Neuron (in vitro differentiated cells): ENCODE measurements around the gene TARS2.

Source experiments
- H2AFZ ChIP-seq: one replicate; pipeline ENCODE4 v1.6.1; 2013; ENCODE audit warnings: low read depth, mild to moderate bottlenecking, inconsistent platforms, low read length, moderate library complexity
- H3K27me3 ChIP-seq: one replicate; pipeline ENCODE4 v1.6.1; 2013; ENCODE audit warnings: low read length; ENCODE audit not compliant: insufficient read depth
- H3K36me3 ChIP-seq: one replicate; pipeline ENCODE4 v1.6.1; 2013; ENCODE audit warnings: low read length; ENCODE audit not compliant: insufficient read depth
- H3K4me1 ChIP-seq: one replicate; pipeline ENCODE4 v1.6.1; 2013; ENCODE audit warnings: low read length; ENCODE audit not compliant: insufficient read depth
- H3K4me3 ChIP-seq: 2 replicates; pipeline ENCODE4 v1.5.1; 2013; ENCODE audit warnings: mild to moderate bottlenecking, low read length, moderate library complexity
- H3K9me3 ChIP-seq: one replicate; pipeline ENCODE4 v1.6.1; 2013; ENCODE audit warnings: low read length

TARS2 gene

DNA sequence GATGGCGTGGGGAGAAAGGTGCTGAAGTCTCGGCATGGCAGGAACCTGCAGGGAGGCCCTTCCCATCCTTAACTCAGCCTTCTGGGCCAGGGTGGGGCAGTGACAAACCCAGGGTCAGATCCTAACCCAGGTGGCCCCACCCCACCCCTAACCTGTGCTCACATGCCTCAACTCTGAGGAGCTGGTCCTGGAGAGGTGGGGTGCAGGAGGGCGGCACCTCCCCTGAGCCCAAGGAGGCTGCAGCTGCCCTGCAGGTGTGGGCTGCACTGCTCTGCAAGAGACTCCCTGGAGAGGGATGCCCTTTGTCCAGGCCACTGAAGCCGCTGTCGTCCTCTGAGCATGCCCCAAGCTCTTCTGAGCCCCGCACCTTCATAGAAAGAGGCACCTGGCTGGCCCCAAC lies 46.8 kb downstream of the TARS2 start:
- H2AFZ ChIP-seq: no peak overlapping the region
- H3K4me1 ChIP-seq: peaks cover 9% of the 10 kb centered on the region
- no peaks in the 10 kb centered on the region for H3K27me3 ChIP-seq
- no peak overlapping the region for H3K4me3 ChIP-seq
- no peaks in the 10 kb centered on the region for H3K36me3 ChIP-seq
- no peaks in the 10 kb centered on the region for H3K9me3 ChIP-seq

DNA sequence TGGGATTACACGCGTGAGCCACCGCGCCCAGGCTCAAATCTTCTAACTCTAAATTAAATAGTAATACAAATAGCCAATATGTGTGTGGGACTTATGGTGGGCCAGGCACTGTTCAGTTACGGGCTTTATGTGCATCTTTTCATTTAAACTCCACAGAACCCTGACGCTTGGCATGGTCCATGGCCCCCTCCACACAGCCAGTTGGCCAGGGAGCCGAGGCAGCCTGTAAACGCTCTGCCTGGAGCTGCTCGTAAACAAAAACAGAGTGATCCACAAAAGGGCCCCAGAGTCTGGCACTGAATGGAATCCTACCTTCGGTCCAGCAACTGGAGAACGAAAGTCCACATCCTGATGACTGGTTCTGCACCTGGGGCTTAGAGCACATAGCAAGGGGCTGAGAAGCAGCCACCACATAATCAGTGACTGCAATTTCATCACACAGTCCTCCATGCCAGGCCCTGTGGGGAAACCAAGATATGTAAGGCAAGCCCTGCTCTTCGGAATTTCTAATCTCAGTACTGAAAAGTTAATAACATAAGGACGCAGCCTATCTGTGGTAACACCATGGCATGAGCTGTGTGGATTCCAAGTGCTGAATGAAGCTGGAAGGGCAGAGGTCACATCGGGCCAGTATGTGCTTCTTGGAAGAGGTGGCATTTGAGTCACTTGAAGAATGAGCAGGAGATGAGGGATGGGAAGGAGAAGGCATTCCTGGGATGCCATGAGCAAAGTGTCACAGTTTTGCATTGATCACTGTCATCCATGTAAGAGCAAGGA lies 48.5 kb downstream of the TARS2 start:
- no peak overlapping the region for H2AFZ ChIP-seq
- peaks cover 9% of the 10 kb centered on the region for H3K4me1 ChIP-seq
- H3K4me3 ChIP-seq: no peak overlapping the region
- no peaks in the 10 kb centered on the region for H3K27me3 ChIP-seq
- no peaks in the 10 kb centered on the region for H3K9me3 ChIP-seq
- H3K36me3 ChIP-seq: no peaks in the 10 kb centered on the region

DNA sequence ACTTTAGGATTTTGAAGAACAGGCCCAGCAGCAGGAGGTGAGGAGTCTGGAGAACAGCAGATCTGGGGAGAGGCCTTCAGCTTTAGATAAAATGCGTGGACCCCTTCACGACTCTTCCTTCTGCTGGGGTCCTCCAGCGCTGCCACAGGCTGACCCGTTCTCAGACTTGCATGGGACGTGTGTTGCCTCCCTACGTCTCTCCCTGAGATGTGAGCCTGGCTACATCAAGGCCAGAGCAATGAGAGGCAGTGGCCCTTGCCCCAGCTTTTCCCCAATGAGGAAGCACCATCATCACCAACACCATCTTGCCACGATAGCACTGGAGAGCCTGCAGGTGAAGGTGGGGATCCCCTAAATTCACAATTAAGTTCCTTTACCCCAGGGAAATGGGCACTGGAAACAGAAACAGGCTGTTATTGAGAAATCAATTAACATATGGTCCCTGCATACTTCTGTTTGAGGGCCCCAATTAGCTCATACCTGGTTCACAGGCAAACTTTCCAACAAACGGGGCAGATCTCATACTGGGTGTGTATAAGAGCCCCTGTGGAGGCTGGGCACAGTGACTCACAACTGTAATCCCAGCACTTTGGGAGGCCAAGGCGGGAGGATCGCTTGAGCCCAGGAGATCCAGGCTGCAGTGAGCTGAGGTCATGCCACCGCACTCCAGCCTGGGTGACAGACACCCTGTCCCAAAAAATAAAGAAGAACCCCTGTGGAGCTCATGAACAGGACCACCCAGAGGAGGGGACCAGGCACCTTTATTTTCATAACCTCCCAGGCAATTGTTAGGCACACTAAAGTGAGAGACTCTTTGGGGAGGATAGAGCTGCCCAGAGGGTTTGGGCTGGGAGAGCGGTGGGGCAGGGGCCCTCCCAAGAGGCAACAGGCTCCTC lies 49.9 kb downstream of the TARS2 start:
- no peak overlapping the region for H3K4me3 ChIP-seq
- H3K4me1 ChIP-seq: peaks cover 9% of the 10 kb centered on the region
- H3K27me3 ChIP-seq: no peaks in the 10 kb centered on the region
- no peaks in the 10 kb centered on the region for H3K9me3 ChIP-seq
- H2AFZ ChIP-seq: no peak overlapping the region
- H3K36me3 ChIP-seq: no peaks in the 10 kb centered on the region

DNA sequence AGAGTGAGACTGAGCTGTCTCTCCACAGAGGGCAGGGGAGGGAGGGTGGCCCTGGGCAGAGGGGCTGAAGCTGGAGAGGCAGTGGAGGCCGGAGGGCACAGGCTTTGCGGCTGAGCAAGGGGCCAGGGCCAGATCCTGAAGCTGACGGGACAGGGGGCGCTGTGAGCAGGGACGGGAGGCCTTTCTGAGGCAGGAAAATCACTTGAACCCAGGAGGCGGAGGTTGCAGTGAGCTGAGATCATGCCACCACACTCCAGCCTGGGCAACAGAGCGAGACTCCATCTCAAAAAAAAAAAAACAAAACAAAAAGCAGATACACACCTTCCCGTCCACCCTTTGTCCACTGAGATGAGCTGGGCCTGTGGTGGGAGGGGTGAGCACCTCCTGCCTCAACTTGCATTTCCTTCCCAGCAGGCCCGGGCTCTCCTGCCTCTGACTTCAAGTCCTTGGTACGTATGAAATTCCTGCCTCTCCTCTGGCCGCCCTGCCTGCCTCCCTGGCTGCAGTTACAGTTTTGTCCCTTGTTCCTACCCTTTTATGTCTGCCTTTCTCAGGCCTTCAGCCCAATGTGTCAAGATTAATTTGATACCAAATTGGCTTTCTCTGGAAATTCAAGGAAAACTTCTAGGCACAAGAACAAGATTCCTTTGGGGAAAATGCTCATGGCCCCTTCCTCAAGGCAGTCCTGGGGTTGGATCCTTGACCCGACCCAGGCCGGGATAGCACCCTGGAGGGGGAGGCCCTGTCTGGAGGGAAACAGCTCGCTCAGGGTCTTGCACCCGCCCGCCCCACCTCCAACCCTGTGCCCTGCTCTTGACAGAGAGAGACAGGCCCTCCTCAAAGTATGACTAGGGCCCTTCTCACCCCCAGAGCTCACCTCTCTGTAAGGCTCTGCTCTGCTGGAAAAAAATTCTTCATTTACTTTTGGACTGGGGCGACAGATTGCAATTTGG lies 50.8 kb downstream of the TARS2 start:
- H3K9me3 ChIP-seq: no peaks in the 10 kb centered on the region
- H3K36me3 ChIP-seq: no peaks in the 10 kb centered on the region
- H3K27me3 ChIP-seq: no peaks in the 10 kb centered on the region
- H3K4me1 ChIP-seq: peaks cover 1% of the 10 kb centered on the region
- H2AFZ ChIP-seq: no peak overlapping the region
- H3K4me3 ChIP-seq: no peak overlapping the region

DNA sequence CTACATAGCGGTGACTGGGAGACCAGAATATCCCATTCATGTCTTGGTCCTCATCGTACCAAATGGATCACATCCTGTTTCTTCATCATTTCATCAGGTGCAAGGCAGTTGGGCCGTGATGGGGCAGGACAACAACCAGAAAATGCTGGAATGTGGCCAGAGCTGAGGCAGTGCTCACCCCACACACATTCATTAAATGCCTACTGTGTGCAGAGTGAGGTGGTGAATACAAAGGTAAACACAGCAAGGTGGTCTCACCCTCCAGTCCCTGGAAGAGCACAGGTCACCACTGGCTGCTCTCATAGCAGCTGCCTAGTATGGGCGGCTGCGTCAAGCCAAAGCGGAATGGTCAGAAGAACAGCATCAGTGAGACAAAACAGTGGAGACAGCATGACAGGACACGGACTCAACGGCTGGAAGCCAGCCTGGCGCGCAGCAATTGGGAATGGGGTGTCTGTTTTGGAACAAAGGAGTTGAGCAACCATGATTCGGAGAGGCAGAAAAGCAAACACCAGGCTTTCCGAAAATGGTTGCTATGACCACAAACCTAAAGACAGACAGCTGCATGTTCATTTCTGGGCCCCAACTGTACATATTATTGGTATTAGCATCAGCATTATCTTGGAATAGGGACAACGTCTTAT lies 56.4 kb downstream of the TARS2 start:
- no peak overlapping the region for H2AFZ ChIP-seq
- H3K4me3 ChIP-seq: no peak overlapping the region
- no peaks in the 10 kb centered on the region for H3K36me3 ChIP-seq
- H3K4me1 ChIP-seq: peaks cover 7% of the 10 kb centered on the region
- no peaks in the 10 kb centered on the region for H3K9me3 ChIP-seq
- H3K27me3 ChIP-seq: no peaks in the 10 kb centered on the region

DNA sequence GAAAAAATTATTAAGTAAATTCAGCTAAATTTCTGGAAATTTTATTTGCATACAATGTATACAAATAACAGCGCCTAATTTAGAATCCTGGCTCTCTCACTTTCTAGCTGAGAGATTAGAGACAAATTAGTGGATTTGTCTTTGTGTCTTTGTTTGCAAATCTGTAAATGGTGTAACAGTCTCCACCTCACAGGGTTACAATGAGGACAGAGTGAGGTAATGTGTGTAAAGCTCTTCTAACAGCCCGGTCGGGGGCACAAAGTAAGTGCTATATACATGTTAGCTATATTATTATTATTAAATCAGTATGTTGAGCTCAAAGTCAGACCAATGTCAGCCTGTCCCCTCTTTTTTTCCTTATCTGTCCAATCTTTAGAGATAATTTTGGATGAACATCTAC lies 57.0 kb downstream of the TARS2 start:
- Histone ChIP-seq H3K4me3 (no peak overlapping the region), H3K4me1 (peaks cover 8% of the 10 kb centered on the region), H3K9me3 (no peaks in the 10 kb centered on the region), H3K27me3 (no peaks in the 10 kb centered on the region), H2AFZ (no peak overlapping the region), H3K36me3 (no peaks in the 10 kb centered on the region)

DNA sequence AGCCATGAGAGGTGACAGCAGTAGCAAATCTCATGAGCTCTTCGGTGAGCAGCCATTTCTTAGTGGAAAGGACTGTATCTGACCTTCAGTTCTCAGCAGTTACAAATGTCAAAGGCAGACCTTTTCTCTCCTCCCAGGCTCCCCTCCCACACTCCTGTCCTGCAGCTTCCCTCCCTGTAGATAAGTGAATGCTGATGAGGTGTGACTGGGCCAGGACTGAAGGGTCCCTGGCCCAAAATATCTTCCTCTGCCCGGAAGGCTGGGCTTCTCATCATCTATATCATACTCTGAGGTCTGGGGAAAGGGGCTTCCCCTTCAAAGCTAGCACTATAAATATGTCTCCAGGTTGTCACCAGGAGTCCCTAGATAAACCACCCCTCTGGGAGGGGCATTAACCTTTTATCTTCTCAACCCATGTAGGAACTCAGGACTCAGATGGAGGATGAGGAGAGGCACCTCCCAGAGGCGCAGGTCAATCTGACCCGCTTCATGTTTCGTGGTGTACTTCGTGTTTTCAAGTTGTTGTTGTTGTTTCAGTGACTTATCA lies 58.3 kb downstream of the TARS2 start:
- Histone ChIP-seq H3K36me3 (no peaks in the 10 kb centered on the region), H3K4me3 (no peak overlapping the region), H3K9me3 (no peaks in the 10 kb centered on the region), H3K4me1 (peaks cover 11% of the 10 kb centered on the region), H2AFZ (no peak overlapping the region), H3K27me3 (no peaks in the 10 kb centered on the region)

DNA sequence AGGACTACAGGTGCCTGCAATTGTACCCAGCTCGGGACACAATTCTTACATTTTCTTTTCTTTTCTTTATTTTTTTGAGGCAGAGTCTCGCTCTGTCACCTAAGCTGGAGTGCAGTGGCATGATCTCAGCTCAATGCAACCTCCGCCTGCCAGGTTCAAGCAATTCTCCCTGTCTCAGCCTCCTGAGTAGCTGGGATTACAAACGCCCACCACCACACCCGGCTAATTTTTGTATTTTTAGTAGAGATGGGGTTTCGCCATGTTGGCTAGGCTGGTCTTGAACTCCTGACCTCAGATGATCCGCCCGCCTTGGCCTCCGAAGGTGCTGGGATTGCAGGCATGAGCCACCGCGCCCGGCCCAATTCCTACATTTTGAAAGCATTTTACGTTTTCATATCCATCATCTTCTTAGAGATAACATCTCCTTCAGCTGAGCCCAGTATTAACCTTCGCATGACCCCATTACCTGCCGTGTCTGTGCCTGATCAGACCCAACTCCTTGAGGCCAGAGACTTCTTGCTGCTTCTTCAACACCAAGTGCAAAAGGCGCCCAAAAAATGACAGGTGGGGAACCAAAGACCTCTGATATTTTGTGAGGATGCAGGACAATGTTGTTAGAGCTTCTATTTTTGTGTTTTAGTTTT lies 59.2 kb downstream of the TARS2 start:
- Histone ChIP-seq H3K4me1 (peaks cover 11% of the 10 kb centered on the region), H3K27me3 (no peaks in the 10 kb centered on the region), H3K36me3 (no peaks in the 10 kb centered on the region), H3K9me3 (no peaks in the 10 kb centered on the region), H2AFZ (no peak overlapping the region), H3K4me3 (no peak overlapping the region)

DNA sequence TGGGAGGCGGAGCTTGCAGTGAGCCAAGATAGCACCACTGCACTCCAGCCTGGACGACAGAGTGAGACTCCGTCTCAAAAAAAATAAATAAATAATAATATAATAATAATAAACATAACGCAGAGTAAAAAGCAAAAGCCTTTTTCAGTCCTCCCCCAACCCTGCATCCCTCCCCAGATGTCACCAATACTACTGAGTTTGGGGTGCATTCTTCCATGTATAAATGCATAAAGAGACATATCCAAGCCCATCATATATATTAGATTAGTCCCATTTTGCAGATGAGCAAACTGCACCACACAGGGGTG lies 61.1 kb downstream of the TARS2 start:
- H3K4me3 ChIP-seq: peak overlapping the region; percentile 57
- H3K36me3 ChIP-seq: no peaks in the 10 kb centered on the region
- H3K9me3 ChIP-seq: no peaks in the 10 kb centered on the region
- peaks cover 11% of the 10 kb centered on the region for H3K4me1 ChIP-seq
- H3K27me3 ChIP-seq: no peaks in the 10 kb centered on the region
- H2AFZ ChIP-seq: peak overlapping the region; percentile 99

DNA sequence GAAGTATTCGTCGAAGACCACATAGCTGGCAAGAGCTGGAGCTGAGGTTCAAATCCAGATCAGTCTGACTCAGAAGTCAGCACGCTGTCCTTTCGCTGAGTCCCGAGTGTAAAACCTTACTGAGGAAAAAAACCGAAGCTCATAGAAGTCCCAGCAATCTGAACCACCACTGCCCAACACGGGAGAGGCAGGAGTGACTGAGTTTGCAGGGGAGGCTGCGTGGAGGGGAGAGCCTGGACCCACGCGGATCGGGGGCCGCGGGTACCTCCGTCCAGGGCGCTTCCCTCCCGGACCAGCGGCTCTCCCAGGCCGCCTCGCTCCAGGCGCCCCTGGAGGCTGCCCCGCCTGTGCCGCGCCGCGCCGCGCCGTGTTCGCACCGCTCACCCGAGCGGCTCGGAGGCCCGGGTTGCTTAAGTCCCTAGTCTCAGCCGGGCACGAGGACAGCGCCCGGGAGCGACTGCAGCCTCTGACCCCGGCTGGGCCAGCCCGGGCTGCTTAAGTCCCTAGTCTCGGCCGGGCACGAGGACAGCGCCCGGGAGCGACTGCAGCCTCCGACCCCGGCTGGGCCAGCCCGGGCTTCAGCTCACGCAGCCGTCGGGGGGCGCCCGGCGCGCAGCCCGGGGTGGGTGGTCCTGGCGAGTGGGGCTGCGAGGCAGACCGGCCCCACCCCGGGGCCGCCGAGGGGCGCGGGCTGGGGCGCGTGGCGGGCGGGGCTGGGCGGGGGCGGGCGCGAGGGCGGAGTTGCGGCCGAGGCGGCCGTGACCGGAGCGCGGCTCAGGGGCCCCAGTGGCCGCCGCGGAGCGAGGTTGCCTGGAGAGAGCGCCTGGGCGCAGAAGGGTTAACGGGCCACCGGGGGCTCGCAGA lies 61.6 kb downstream of the TARS2 start, which contains the start of gene ADAMTSL4:
Gene ADAMTSL4 (plus strand): TSS at position 777 of the 864 bp plus-strand sequence. CDS start 2,881 bp downstream, outside the sequence.
- H2AFZ ChIP-seq: peak within 1 kb of the TSS; percentile 99
- no peaks in the 10 kb centered on the region for H3K9me3 ChIP-seq
- H3K27me3 ChIP-seq: no peaks in the 10 kb centered on the region
- peaks cover 8% of the 10 kb centered on the region for H3K4me1 ChIP-seq
- no peaks in the 10 kb centered on the region for H3K36me3 ChIP-seq
- peak within 1 kb of the TSS; percentile 57 for H3K4me3 ChIP-seq

DNA sequence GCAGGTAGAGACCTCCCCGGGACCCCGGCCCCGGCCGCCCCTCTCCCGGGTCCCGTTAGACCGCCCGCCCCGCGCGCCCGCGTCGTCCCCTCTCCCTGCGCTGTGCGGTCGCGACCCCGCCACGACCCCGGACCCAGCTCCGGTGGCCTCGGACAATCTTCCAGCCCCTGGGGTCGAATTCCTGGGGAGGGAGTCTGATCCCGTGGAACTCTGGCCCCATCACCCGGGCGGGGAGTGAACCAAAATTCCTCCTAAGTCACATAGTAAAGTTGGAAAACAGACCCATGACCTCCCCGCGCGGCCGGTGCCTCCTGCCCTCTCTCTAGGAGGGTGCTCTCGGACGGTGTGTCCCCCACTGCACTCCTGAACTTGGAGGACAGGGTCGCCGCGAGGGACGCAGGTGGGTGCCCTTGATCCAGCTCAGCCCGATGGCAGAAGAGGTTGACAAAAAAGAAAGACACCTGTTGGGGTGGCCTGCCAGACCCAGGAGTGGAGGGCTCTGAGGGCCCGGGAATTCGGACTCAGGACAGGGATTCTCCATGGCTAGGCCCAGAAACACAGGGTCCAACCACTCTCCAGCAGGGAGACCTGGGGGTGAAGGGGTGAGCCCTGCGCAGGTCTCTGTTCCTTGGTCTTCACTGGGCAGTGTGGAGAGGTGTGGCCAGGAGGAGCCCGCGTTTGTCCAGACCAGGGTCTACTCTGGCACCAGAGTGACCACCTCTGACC lies 62.4 kb downstream of the TARS2 start:
- Histone ChIP-seq H3K36me3 (no peaks in the 10 kb centered on the region), H2AFZ (no peak overlapping the region), H3K4me1 (peaks cover 7% of the 10 kb centered on the region), H3K4me3 (peak overlapping the region; percentile 12), H3K9me3 (no peaks in the 10 kb centered on the region), H3K27me3 (no peaks in the 10 kb centered on the region)
